Endothelial cell of umbilical vein (primary cell): ENCODE measurements around the gene CYP1B1. TPM values are rescaled to one million over a fixed set of nuclear protein-coding genes. Genes with fewer than 3 reads are reported as not detected.

Experiments used
- BruUV-seq: library from RNA; stranded (reverse); fragments of 400-500 nt; replicated peaks from 2 replicates; lab custom pipeline; 2021; lab: Mats Ljungman, UMichigan
- CTCF ChIA-PET: fragments of 300-600, 350-600 bp; sonication (Branson Sonifier 250); formaldehyde crosslinking; loops from one replicate; lab custom pipeline; 2021; ENCODE audit warnings: antibody characterized with exemption, inconsistent platforms; lab: Charles Lee
- POLR2A ChIA-PET: fragments of 300-600, 350-600 bp; sonication (Branson Sonifier 250); formaldehyde crosslinking; loops from one replicate; lab custom pipeline; 2021; ENCODE audit warnings: antibody characterized with exemption, inconsistent platforms; lab: Charles Lee
- DNase-seq: peaks from one replicate; pipeline ENCODE4 v3.0.0-alpha.2; 2011; ENCODE audit warnings: low read depth, low spot score
- FAIRE-seq: peaks from 2 replicates; lab custom pipeline; 2011; peaks lifted over from hg19 to GRCh38; lab: Jason Lieb, UNC
- H2AFZ ChIP-seq: 2 replicates; pipeline ENCODE4 v1.6.0; 2012; ENCODE audit warnings: low read depth, low read length, control low read depth, inconsistent platforms
- H3K27ac ChIP-seq: 2 replicates; pipeline ENCODE4 v1.5.1; 2011; ENCODE audit warnings: low read depth, mild to moderate bottlenecking, control low read depth, low read length, moderate library complexity; ENCODE audit not compliant: insufficient read depth
- H3K27me3 ChIP-seq, 2 experiments: 2 replicates each; pipeline versions ENCODE4 v1.6.0 to v1.6.1; 2011; ENCODE audit warnings: low read length in 2 of 2, mixed read lengths in 1 of 2; ENCODE audit not compliant: control insufficient read depth in 2 of 2, insufficient read depth in 2 of 2
- H3K36me3 ChIP-seq, 2 experiments: 2 replicates in 1 of 2; 3 replicates in 1 of 2; pipeline ENCODE4 v1.5.1; 2011; ENCODE audit warnings: low read length in 2 of 2, mild to moderate bottlenecking in 1 of 2, moderate library complexity in 1 of 2; ENCODE audit not compliant: control insufficient read depth in 2 of 2, insufficient read depth in 2 of 2; ENCODE audit errors: extremely low read depth in 1 of 2
- H3K4me1 ChIP-seq: 3 replicates; pipeline ENCODE4 v1.5.1; 2011; ENCODE audit warnings: mild to moderate bottlenecking, low read length; ENCODE audit not compliant: control insufficient read depth, insufficient read depth; ENCODE audit errors: extremely low read depth
- H3K4me2 ChIP-seq: 2 replicates; pipeline ENCODE4 v1.6.1; 2011; ENCODE audit warnings: low read length, control low read depth, mixed read lengths; ENCODE audit not compliant: insufficient read depth
- H3K4me3 ChIP-seq, 3 experiments: fragments of 200-600 bp in 1 of 3; sonication (generic), shearing (Covaris generic) in 1 of 3; replicated peaks in 1 of 3; 2 replicates each; pipeline ENCODE4 v1.5.1; 2011 to 2016; ENCODE audit warnings: control low read depth in 3 of 3, low read length in 3 of 3, mild to moderate bottlenecking in 2 of 3, inconsistent platforms in 1 of 3, low read depth in 1 of 3, moderate library complexity in 1 of 3; ENCODE audit not compliant: insufficient read depth in 1 of 3
- H3K79me2 ChIP-seq: 2 replicates; pipeline ENCODE4 v1.6.0; 2012; ENCODE audit warnings: low read length, inconsistent platforms; ENCODE audit not compliant: control insufficient read depth, insufficient read depth
- H3K9ac ChIP-seq: replicated peaks from 2 replicates; pipeline ENCODE3; 2011; ENCODE audit warnings: low read length, control low read depth; ENCODE audit not compliant: insufficient read depth; ENCODE audit errors: extremely low read depth
- H3K9me1 ChIP-seq: replicated peaks from 3 replicates; pipeline ENCODE4 v1.6.0; 2011; ENCODE audit warnings: mild to moderate bottlenecking, low read length; ENCODE audit not compliant: control insufficient read depth, insufficient read depth; ENCODE audit errors: extremely low read depth
- H3K9me3 ChIP-seq: replicated peaks from 2 replicates; pipeline ENCODE4 v1.5.1; 2012; ENCODE audit warnings: low read length, inconsistent platforms; ENCODE audit not compliant: control insufficient read depth, insufficient read depth
- H4K20me1 ChIP-seq: replicated peaks from 2 replicates; pipeline ENCODE3; 2011; ENCODE audit warnings: mild to moderate bottlenecking, low read length; ENCODE audit not compliant: control insufficient read depth, insufficient read depth; ENCODE audit errors: extremely low read depth
- CTCF ChIP-seq, 2 donors: IDR thresholded peaks; 1 replicate in 1 of 2; 2 replicates in 1 of 2; pipeline ENCODE4 v1.5.1; 2011; ENCODE audit warnings: low read length in 2 of 2, mild to moderate bottlenecking in 2 of 2, moderate library complexity in 2 of 2, control low read depth in 1 of 2, inconsistent platforms in 1 of 2, low read depth in 1 of 2; ENCODE audit not compliant: insufficient read depth in 1 of 2; ENCODE audit errors: extremely low read depth in 1 of 2
- EZH2 ChIP-seq: IDR thresholded peaks from 2 replicates; pipeline ENCODE4 v1.6.1; 2012; ENCODE audit warnings: borderline replicate concordance, low read depth, mild to moderate bottlenecking, moderate library complexity, low read length, inconsistent platforms; ENCODE audit not compliant: severe bottlenecking
- FOS ChIP-seq: IDR thresholded peaks from 2 replicates; pipeline ENCODE4 v1.6.1; 2011; ENCODE audit warnings: mild to moderate bottlenecking, low read length, moderate library complexity, borderline replicate concordance; ENCODE audit not compliant: insufficient read depth
- GATA2 ChIP-seq: IDR thresholded peaks from 2 replicates; pipeline ENCODE4 v1.7.0; 2011; ENCODE audit warnings: low read depth, mild to moderate bottlenecking, moderate library complexity, mixed read lengths, low read length; ENCODE audit not compliant: insufficient read length, insufficient read depth
- JUN ChIP-seq: IDR thresholded peaks from 2 replicates; pipeline ENCODE4 v1.6.1; 2011; ENCODE audit warnings: borderline replicate concordance, low read depth; ENCODE audit not compliant: insufficient read length, insufficient read depth
- MYC ChIP-seq: IDR thresholded peaks from one replicate; pipeline ENCODE4 v1.6.1; 2011; ENCODE audit warnings: mild to moderate bottlenecking, low read depth, low read length
- POLR2A ChIP-seq: IDR thresholded peaks from 2 replicates; pipeline ENCODE4 v1.6.1; 2012; ENCODE audit warnings: low read depth, mild to moderate bottlenecking, control low read depth, low read length
- POLR2AphosphoS5 ChIP-seq: IDR thresholded peaks from 2 replicates; pipeline ENCODE4 v1.6.1; 2012; ENCODE audit warnings: low read depth, mild to moderate bottlenecking, control low read depth, low read length, moderate library complexity; ENCODE audit not compliant: insufficient read depth
- dilution Hi-C: fragments of 300-500 bp; cut with MboI; formaldehyde crosslinking; loops from one replicate; pipeline ENCODE4 v1.15.0; 2019; ENCODE audit warnings: low sequenced_read_pairs; ENCODE audit not compliant: extremely low pct_ligation_motif_present
- intact Hi-C: fragments of 100-400 bp; cut with micrococcal nuclease; formaldehyde crosslinking; loops from one replicate; pipeline ENCODE4 v1.10.0; 2022
- polyA plus RNA-seq, 4 experiments: library from polyadenylated mRNA; depleted of rRNA in 3 of 4; stranded (reverse) in 3 of 4; unstranded in 1 of 4; fragments of >200 nt; gene quantifications; 2 replicates each; pipeline versions ENCODE4 v1.2.1 to v1.2.3, GENCODE V29; 2011 to 2012; ENCODE audit warnings: missing spikeins in 1 of 4
- total RNA-seq: library from RNA; stranded (reverse); gene quantifications from 2 replicates; pipeline ENCODE4 v1.2.3, GENCODE V29; 2021
- TF ChIP-seq, protein P1 (sequence below): IDR thresholded peaks from 2 replicates; pipeline ENCODE4 v1.6.1; 2011; ENCODE audit not compliant: insufficient read depth, insufficient read length

CYP1B1 gene
- total and polyA plus RNA-seq, 2 donors (not counting 3 experiments of a cell fraction or from before 2014, with no cell fraction given): 0.01 TPM; not detected in 1

GRCh38 chr2:38070438-38070837 lies 5.5 kb downstream of the CYP1B1 start:
- Histone ChIP-seq H3K36me3 (no peaks in the 10 kb centered on the region), H3K4me1 (no peaks in the 10 kb centered on the region), H3K27ac (no peak overlapping the region), H3K9me3 (no peaks in the 10 kb centered on the region), H3K4me2 (no peak overlapping the region), H3K9me1 (no peaks in the 10 kb centered on the region), H3K9ac (no peak overlapping the region), H3K4me3 (no peak overlapping the region), H3K27me3 (peaks cover 28 to 29% of the 10 kb centered on the region in 2 experiments), H3K79me2 (no peaks in the 10 kb centered on the region), H4K20me1 (no peaks in the 10 kb centered on the region), H2AFZ (no peak overlapping the region)
- ChIA-PET CTCF (interaction anchor here (1.6 kb wide), 1 partner anchor 43 kb away, joined by 3 read pairs; no protein-coding TSS in a partner anchor), POLR2A (no interaction called here)
- no TSS peak for BruUV-seq
- intact Hi-C loops: loop anchor here (5.0 to 10.0 kb wide), 3 partner anchors 204 to 748 kb away; partner anchors contain the start of genes ATL2 and PRKD3
- dilution Hi-C loops: no loop called here
- TF ChIP-seq FOS: no peak
- TF ChIP-seq POLR2A: no peak
- no peak for TF ChIP-seq MYC
- TF ChIP-seq CTCF (IDR thresholded peaks at IDR 0.05; ENCODE audit: extremely low read depth in 1 of 2, insufficient read depth in 1 of 2, low read depth in 1 of 2, low read length in 2 of 2): no peak
- no peak for TF ChIP-seq GATA2
- TF ChIP-seq JUN: no peak
- TF ChIP-seq EZH2: no peak
- TF ChIP-seq POLR2AphosphoS5: no peak
- TF ChIP-seq, protein P1, sequence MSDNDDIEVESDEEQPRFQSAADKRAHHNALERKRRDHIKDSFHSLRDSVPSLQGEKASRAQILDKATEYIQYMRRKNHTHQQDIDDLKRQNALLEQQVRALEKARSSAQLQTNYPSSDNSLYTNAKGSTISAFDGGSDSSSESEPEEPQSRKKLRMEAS: no peak
- FAIRE-seq (no peak), DNase-seq (no peak)
